Measurements from ENCODE around the gene DCLK2. TPM values are rescaled to one million over a fixed set of nuclear protein-coding genes. Genes with fewer than 3 reads are reported as not detected.

DCLK2 gene
- total RNA-seq, 1 donor from 2014 or later, result 49.2 TPM

DNA sequence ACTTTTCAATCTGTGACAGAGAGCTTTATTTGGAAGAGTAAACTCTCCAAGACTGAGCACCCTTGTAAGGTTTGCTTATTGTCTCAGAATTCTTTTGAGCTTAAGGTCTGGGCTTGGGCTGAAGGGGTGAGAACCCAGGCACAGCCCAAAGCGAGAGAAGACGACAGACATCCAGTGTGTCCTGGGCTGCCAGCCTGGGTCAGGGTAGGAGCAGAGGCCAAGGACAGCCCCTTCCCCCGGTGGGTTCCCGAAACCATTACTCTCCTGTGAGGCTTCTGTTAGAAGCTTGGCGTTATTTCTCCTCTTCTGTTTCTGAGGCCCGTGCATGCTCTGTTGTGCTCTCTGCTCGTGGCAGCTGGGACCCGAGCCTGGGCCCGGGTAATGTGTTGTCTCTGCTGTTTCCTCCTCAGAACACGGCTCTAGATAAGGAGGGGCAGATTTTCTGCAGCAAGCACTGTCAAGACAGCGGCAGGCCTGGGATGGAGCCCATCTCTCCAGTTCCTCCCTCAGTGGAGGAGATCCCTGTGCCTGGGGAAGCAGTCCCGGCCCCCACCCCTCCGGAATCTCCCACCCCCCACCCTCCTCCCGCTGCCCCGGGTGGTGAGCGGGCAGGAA lies 177.5 kb downstream of the DCLK2 start:
- DNase-seq (ENCODE audit: low spot score in 2 of 2, unreplicated experiment in 2 of 2), result no peak

DNA sequence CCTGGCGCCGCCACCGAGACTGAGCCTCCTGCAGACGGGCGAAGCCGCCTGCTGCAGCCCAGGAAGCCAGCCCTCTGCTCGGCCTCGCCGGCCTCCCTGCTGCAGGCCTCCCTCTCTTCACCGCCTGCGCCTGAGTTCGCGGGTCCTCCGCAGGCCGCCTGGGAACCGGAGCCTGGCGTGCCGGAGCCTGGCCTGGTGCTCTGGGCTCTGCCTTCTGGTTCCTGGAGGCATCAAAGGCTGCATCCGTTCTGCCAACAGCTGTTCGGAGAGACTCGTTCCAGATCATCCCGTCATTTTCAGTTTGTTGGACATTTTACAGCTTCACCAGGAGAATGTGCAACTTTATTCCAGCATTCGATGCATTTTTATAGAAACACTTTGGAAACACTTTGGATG lies 178.0 kb downstream of the DCLK2 start:
- H3K27me3 Mint-ChIP-seq (ENCODE audit: low read depth), result no peaks in the 10 kb centered on the region
- no peak overlapping the region for H3K4me3 Mint-ChIP-seq
- TF ChIP-seq, protein P1, sequence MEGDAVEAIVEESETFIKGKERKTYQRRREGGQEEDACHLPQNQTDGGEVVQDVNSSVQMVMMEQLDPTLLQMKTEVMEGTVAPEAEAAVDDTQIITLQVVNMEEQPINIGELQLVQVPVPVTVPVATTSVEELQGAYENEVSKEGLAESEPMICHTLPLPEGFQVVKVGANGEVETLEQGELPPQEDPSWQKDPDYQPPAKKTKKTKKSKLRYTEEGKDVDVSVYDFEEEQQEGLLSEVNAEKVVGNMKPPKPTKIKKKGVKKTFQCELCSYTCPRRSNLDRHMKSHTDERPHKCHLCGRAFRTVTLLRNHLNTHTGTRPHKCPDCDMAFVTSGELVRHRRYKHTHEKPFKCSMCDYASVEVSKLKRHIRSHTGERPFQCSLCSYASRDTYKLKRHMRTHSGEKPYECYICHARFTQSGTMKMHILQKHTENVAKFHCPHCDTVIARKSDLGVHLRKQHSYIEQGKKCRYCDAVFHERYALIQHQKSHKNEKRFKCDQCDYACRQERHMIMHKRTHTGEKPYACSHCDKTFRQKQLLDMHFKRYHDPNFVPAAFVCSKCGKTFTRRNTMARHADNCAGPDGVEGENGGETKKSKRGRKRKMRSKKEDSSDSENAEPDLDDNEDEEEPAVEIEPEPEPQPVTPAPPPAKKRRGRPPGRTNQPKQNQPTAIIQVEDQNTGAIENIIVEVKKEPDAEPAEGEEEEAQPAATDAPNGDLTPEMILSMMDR (IDR thresholded peaks at IDR 0.05; ENCODE audit: unreplicated experiment), result no peak
- H3K4me1 Mint-ChIP-seq, result peaks cover 19% of the 10 kb centered on the region
- DNase-seq (ENCODE audit: low spot score in 2 of 2, unreplicated experiment in 2 of 2), result no peak
- H3K9me3 Mint-ChIP-seq, result no peaks in the 10 kb centered on the region
- H3K36me3 Mint-ChIP-seq, result peaks cover 56% of the 10 kb centered on the region
- H3K27ac Mint-ChIP-seq, result peak overlapping the region; percentile 35

More for the DNA sequence above, 177.5 kb downstream of the DCLK2 start:
- Mint-ChIP-seq H3K27ac (peak overlapping the region; percentile 39), H3K4me3 (no peak overlapping the region), H3K27me3 (ENCODE audit: low read depth) (no peaks in the 10 kb centered on the region), H3K36me3 (peaks cover 52% of the 10 kb centered on the region), H3K4me1 (peaks cover 19% of the 10 kb centered on the region), H3K9me3 (no peaks in the 10 kb centered on the region)
- TF ChIP-seq, protein P1 (IDR thresholded peaks at IDR 0.05; ENCODE audit: unreplicated experiment), result no peak

DNA sequence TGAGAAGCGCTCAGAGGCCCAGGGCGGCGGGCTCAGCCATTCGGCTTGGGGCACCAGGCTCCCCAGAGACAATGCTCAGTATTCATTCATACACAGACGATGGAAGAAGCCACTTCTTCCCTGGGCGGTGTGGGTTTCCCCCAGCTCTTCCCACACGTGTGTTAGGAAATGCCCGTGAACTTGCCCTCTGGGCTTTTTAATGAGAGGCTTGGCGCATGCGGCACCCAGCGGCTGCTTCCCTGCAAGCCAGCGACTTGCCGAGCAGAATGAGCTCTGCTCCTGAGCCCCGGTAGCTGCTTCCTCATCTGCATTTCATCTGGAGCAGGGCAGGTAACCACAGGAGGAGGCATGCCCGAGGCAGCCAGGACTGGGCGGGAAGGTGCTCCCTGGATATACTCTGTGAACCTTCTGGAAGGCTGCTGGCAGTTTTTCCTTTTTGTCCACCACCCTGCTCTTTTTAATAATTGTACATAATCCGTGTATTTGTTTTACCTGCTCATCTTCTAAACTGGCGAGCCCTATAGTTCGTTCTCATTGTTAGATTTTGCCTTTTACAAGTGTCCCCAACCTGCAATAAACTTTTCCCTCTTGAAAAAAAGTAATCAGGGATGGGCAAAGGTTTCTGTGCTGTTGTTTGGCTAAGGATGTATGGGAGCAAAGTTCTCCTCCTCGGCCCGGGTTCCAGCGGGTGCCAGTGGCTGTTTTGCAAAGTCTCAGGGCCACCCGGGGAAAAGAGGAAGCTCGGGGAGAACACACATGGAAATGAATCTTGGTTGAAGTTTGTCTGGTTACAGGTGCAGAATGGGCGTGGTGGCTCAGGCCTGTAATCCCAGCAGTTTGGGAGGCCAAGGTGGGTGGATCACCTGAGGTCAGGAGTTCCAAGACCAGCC lies 178.8 kb downstream of the DCLK2 start:
- DNase-seq (ENCODE audit: low spot score in 2 of 2, unreplicated experiment in 2 of 2), result no peak
- Mint-ChIP-seq H3K27me3 (ENCODE audit: low read depth) (no peaks in the 10 kb centered on the region), H3K9me3 (no peaks in the 10 kb centered on the region), H3K4me1 (peaks cover 17% of the 10 kb centered on the region), H3K36me3 (peaks cover 56% of the 10 kb centered on the region), H3K4me3 (no peak overlapping the region), H3K27ac (peak overlapping the region; percentile 35)
- TF ChIP-seq, protein P1 (IDR thresholded peaks at IDR 0.05; ENCODE audit: unreplicated experiment), result no peak

DNA sequence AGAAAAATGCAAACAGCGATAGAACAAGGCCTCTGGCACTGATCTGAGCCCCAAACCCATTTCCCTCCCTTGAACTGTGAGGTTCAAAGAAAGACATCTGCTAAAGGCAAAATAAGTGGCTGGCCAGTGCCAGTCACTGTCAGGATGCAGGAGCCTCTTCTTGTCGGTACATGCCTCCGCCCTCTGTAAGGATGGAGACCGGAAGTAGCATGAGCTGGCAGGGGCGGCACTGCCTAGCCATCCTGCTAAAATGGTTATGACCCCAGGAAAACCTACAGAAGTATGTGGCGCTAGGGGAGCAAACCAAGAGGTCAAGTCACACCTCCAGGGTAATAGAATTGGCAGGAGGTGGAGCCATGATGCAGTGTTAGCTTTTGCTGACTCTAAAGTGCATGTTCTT lies 180.3 kb downstream of the DCLK2 start:
- H3K36me3 Mint-ChIP-seq, result peaks cover 48% of the 10 kb centered on the region
- TF ChIP-seq, protein P1 (IDR thresholded peaks at IDR 0.05; ENCODE audit: unreplicated experiment), result no peak
- no peaks in the 10 kb centered on the region for H3K9me3 Mint-ChIP-seq
- no peak for DNase-seq (ENCODE audit: low spot score in 2 of 2, unreplicated experiment in 2 of 2)
- H3K4me1 Mint-ChIP-seq, result peaks cover 17% of the 10 kb centered on the region
- H3K27me3 Mint-ChIP-seq (ENCODE audit: low read depth), result no peaks in the 10 kb centered on the region
- H3K27ac Mint-ChIP-seq, result peak overlapping the region; percentile 75
- no peak overlapping the region for H3K4me3 Mint-ChIP-seq

DNA sequence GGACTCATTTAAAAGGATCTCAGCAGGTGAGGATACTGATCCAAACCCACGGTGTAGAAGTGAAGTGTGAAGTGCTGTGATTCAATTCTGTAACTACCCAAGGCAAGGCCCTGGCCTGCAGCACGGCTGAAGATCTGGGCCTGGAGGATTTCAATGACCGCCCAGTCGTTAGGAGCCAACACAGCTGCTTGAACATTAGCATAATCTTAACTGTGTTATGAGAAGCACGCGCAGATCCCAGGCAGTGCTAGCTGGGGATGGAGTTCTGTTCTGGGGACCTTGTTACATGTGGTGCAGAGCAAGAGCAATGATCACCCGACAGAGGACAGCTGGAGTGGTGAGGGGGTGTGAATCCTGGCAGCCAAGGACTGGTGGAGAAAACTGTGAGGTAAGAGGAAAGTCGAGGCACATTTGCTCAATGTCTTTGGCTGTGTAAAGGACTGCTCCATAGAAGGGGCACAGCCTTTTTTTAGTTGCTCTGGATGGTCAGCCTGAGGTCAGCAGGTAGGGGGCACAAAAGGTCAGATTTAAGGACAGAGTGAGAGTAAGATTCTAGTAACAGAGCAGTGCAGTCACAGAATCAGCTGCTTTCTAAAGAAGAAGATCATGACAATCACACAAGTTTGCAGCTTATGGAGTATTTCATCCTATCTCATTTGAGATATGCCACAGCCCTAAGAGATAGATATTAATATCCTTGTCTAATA lies 181.8 kb downstream of the DCLK2 start:
- DNase-seq (ENCODE audit: low spot score in 2 of 2, unreplicated experiment in 2 of 2), result no peak
- H3K4me1 Mint-ChIP-seq, result peaks cover 17% of the 10 kb centered on the region
- H3K9me3 Mint-ChIP-seq, result no peaks in the 10 kb centered on the region
- H3K27me3 Mint-ChIP-seq (ENCODE audit: low read depth), result no peaks in the 10 kb centered on the region
- TF ChIP-seq, protein P1 (IDR thresholded peaks at IDR 0.05; ENCODE audit: unreplicated experiment), result no peak
- peak overlapping the region; percentile 70 for H3K27ac Mint-ChIP-seq
- peaks cover 44% of the 10 kb centered on the region for H3K36me3 Mint-ChIP-seq
- H3K4me3 Mint-ChIP-seq, result no peak overlapping the region
